Measurements from ENCODE around the gene ZDHHC5.
"Not testable (repeated sequence)": the region's sequence is repeated elsewhere in the genome, so short reads cannot be mapped to it uniquely, and the experiment has no call there.

The ZDHHC5 gene

GRCh38 chr11:57644748-57645688, 22.9 kb upstream of the ZDHHC5 start:
- DNase-seq = no peak

GRCh38 chr11:57645689-57646085, 22.2 kb upstream of the ZDHHC5 start:
- DNase-seq = no peak

- DNase-seq = no peak
These were observed 21.6 kb upstream of the ZDHHC5 start for GRCh38 chr11:57646194-57646798.

- DNase-seq = no peak
These were observed 21.1 kb upstream of the ZDHHC5 start for GRCh38 chr11:57646799-57647303.

- no peak for DNase-seq
These were observed 20.5 kb upstream of the ZDHHC5 start for GRCh38 chr11:57647372-57647771.

- no peak for DNase-seq
These were observed 19.7 kb upstream of the ZDHHC5 start for GRCh38 chr11:57647960-57648800.

GRCh38 chr11:57648801-57649735, 18.8 kb upstream of the ZDHHC5 start:
- DNase-seq = no peak

- DNase-seq = no peak
These were observed 17.8 kb upstream of the ZDHHC5 start, which contains the start of gene YPEL4 for GRCh38 chr11:57649826-57650738. YPEL4 (minus strand) TSS chr11:57649912; CDS start chr11:57647107, 2,805 bp downstream.

- DNase-seq = no peak
These were observed 17.2 kb upstream of the ZDHHC5 start for GRCh38 chr11:57650739-57651090.

- no peak for DNase-seq
These were observed 16.5 kb upstream of the ZDHHC5 start for GRCh38 chr11:57651408-57651807.

GRCh38 chr11:57652230-57652629, 15.7 kb upstream of the ZDHHC5 start:
- DNase-seq = not testable (repeated sequence)

GRCh38 chr11:57652662-57653061, 15.3 kb upstream of the ZDHHC5 start:
- DNase-seq = no peak

GRCh38 chr11:57653163-57653562, 14.8 kb upstream of the ZDHHC5 start:
- DNase-seq = no peak

- no peak for DNase-seq
These were observed 11.1 kb upstream of the ZDHHC5 start for GRCh38 chr11:57656885-57657193.

- peak; percentile 22 for DNase-seq
These were observed 10.5 kb upstream of the ZDHHC5 start, which contains the start of gene CLP1 for GRCh38 chr11:57657194-57658022. CLP1 (plus strand) TSS chr11:57657762; CDS start chr11:57659477, 1,715 bp downstream.

- no peak for DNase-seq
These were observed 9.9 kb upstream of the ZDHHC5 start for GRCh38 chr11:57658023-57658361.

GRCh38 chr11:57659669-57660068, 8.2 kb upstream of the ZDHHC5 start:
- DNase-seq = no peak

GRCh38 chr11:57662893-57663292, 5.0 kb upstream of the ZDHHC5 start:
- DNase-seq = no peak

GRCh38 chr11:57663975-57664374, 3.9 kb upstream of the ZDHHC5 start:
- no peak for DNase-seq

GRCh38 chr11:57667117-57667735, 688 bp upstream of the ZDHHC5 start:
- peak; percentile 10 for DNase-seq
